Stimulated activated naive CD4-positive, alpha-beta T cell (primary cell): ENCODE measurements around the gene FBXO47.
A peak's percentile ranks its signal among the peaks of the same experiment; 100 is the strongest.

ENCODE experiments used
- DNase-seq, 6 experiments: peaks; one replicate each; lab custom pipeline; 2025; lab: John Stamatoyannopoulos, UW

FBXO47 gene

DNA sequence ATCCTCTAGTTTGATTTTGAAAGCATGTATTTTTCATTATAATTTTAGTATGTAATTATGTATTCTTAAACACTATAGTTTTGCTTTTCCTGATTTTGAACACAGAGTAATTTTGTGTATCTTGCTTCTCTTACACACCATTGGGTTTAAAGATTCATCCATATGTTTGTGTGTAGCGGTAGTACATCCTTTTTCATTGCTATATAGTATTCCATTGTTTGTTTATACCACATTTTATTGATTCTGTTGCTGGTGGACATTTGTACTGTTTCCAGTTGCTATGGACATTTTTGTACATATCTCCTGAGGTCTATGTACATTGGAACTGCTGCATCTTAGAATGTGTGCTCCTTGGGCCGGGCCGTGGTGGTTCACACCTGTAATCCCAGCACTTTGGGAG lies 62.3 kb downstream of the FBXO47 start:
- DNase-seq = no peak

DNA sequence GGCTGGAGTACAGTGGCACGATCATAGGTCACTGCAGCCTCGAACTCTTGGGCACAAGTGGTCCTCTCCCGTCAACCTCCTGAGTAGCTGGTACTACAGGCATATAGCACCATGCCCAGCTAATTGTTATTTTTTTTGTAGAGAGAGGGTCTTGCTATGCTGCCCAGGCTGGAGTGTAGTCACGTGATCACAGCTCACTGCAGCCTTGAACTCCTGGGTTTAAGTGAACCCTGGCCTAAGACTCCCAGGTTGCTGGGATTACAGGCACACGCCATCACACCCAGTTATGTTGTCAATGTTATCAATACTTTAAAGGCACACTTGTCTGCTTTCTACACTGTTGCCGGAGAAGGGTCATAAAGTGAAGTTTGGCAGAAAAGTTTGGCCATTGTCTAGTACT lies 63.8 kb downstream of the FBXO47 start:
- DNase-seq = no peak

DNA sequence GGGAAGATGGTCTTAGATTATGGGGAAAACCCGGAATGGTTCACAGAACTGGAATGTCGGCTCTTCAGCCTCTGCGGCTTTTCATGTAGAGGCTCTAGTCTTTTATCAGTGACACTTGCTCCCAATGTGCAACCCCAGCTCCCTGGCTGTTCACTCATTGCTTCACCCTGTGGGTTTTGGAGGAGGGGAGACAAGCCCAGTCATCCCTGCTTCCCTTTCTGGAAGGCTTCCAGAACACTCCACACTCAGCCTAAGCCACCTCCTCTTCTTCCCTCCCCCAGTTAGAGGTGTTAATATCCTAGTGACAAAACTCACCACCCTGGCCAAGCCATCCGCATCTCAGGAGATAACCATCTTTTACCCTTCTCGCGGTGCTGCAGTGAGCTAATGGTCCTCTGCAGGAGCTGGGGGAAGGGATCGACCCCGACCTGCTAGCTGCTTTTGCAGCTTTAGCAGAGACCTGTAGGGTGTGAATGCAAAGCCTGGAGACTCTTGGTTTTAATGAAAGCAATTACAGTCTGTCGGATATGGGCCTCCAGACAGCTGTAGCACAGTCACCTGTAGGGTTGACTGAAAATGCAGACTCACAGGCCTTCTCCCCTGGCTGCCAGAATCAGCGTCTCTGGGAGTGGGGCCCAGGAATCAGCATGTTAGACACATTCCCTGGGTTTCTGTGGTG lies 66.1 kb downstream of the FBXO47 start:
- DNase-seq = no peak

DNA sequence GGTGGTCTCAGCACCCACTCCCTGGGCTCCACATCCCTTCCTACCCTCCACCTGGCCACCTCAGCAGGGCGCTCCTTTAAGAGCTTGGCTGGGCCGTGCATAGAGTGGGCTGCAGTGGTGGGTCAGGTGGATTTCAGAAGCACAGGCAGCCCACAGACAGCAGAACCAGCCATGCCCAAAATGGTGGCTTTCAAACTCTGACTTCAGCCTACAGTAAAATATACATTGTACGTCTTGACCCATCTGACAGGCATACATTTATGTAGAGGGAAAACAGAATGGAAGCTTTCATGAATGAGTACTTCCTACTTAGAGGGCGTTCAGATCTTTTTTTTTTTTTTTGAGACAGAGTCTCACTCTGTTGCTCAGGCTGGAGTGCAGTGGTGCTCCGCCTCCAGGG lies 67.8 kb downstream of the FBXO47 start:
- DNase-seq = peak in 1 of 6 experiments; percentile 20

DNA sequence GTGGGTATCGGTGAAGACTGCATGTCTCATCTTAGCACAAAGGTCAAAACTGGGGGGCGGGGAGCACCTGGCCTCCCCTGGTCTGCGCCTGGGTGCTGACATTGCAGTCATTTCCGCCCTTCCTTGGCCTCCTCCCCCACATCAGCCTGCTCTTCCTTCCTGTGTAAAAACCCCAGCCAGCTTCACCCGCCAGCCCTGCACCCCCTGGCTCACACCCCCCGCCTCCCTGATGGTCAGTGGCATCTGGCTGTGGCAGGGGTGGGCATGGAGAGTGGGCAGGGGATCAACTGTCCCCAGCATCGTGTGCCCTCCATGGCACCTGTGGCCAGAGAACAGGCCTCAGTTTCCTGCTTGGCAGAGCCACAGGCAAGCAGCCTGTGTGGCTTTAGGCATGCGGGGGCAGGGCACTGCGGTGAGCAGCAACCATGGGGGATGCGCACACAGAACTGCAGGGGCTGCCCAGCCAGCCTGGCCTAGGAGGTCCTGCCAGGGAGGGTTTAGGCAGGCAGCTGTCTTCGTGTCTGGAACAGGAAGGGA lies 68.3 kb downstream of the FBXO47 start:
- peak; percentile 51 to 68 (median 62) for DNase-seq

DNA sequence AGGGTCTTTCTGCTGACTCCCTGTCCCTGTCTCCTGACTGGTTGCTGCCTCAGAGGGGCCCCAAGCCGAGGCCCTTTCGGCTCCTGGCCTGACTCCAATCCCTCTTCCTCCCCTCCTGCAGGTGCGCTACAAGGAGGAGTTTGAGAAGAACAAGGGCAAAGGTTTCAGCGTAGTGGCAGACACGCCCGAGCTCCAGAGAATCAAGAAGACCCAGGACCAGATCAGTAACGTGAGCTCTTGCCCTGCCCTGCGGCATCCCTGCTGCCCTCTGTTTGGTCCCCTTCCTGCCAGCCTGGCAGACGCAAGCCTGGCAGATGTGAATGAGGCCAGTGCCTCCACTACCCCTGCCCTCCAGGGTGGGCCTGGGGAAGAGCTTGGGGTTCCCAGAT lies 68.9 kb downstream of the FBXO47 start:
- DNase-seq = peak in 3 of 6 experiments; percentile 39 to 64 (median 51)

DNA sequence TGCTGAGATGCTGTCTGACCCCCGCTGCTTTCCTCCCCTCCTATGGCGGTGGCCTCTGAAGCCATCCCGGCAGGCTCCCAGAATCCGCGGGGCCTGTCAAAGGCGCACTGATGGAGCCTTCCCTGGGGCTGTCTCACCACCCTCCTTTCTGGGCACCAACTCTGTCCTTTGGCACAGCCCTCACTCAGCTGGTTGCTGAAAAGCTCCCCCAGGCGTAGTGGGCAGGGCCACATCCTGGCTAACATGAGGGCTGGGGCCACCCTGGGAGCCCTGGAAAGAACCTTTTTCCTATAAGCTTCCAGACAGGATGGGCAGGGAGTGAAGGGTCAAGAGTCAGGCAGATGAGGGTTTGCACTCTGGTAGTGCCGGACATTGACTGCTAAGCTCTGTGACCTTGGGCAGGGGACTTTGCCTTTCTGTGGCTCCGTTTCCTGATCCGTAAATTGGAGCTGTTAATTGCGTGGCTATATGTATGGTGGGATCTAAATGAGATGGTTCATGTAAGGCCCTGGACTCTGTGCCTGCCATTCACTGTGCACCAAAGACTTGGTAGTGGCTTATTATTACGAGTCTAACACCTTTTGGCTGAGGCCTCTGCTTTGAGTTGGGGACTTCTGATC lies 69.4 kb downstream of the FBXO47 start:
- DNase-seq = no peak

DNA sequence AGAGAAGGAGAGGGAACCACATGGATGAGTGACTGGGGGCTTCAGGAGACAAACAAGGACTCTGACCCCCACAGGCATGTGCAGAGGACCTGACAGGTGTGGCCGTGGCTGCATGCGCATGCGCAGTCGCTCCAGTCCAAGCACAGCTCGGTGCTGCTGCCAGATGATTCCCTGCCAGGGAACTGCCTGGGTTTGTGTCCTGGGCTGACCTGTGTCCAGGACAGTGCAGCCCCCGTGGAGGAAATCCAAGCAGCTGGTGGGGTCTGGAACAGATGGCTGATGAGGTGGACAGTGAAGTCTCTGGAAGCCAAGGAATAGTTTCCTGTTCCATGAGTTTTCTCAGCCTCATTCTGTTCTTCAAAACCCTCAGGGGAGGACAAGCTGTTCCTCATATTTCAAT lies 70.0 kb downstream of the FBXO47 start:
- DNase-seq = no peak

DNA sequence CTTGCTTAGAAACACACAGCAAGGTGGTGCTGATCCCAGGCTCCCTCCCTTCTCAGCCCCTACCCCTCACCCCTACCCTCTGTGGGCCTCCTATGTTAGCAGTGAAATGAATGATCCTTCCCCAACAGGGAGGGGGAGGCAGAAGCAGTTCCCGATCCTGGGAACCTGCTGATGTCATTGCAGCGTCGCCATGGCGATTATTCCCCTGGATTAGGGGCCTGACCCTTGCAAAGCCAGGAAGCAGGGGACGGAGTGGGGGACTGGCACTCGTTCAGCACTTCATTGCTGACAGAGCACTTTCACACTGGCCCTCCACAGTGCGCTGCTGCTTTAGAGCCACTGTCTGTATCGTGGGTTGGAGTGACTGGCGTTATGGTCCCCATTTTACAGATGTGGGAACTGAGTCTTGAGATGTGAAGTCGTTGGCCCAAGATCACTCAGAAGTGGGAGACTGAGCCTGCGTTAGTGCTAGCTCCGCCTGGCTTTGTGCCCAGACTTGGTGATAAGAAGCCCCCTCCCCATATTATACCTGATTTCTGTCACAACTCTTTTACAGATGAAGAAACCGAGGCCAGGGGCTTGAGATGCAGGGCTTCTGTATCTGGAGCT lies 70.8 kb downstream of the FBXO47 start:
- DNase-seq = no peak

DNA sequence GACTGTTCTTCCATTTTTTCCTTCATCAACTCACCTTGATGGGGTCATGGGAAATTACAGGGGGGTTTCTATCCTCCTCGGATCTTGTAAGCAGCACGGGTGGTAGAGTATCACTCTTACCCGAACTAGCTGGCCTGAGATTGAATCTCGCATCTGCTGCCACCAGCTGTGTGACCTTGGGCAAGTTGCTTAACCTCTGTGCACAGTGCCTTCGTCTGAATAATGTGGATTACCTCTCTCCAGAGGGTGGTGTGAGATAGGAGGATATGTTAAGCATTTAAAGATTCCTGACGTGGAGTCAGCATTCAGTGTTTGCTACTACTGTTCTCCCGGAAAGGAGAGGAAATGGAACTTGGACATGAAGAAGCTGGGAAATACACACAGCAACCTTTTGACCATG lies 72.9 kb downstream of the FBXO47 start:
- no peak for DNase-seq

DNA sequence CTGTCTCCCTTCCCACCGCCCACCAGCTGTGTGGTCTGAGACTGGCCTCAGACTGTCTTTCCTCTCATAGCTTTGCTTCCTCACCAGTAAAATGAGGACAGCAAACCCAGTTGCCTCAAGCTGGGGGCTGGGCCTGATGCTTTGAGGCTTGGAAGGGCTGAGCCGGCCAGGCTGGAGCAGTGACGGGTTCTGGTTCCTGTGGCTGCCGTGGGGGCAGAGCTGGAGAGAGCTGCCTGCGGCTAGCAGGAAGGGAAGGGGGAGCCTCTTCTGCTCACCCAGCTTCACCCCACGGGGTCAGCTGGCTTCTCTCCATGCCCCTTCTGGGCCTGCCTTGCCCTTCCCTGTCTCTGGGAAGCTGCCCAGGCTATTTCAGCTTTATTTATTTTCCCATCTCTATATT lies 73.6 kb downstream of the FBXO47 start:
- peak in 1 of 6 experiments; percentile 19 for DNase-seq

DNA sequence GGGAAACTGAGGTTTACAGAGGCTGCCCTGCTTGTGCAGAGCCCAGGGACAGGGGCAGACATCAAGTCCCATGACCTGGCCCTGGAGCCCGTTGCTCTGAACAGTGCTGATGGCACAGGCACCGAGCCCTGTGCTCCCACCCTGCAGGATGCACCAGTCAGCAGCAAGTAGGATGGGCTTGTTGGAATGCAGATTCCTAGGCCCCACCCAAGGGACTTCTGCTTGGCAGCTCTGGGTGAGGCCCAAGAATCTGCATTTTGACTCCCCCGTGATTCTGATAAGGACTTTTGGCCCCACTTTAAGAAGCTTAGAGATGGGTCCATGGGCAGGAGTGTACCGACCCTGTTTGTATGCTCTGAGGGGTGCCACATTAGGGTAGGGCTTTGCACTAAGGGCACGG lies 74.1 kb downstream of the FBXO47 start:
- peak in 1 of 6 experiments; percentile 19 for DNase-seq

DNA sequence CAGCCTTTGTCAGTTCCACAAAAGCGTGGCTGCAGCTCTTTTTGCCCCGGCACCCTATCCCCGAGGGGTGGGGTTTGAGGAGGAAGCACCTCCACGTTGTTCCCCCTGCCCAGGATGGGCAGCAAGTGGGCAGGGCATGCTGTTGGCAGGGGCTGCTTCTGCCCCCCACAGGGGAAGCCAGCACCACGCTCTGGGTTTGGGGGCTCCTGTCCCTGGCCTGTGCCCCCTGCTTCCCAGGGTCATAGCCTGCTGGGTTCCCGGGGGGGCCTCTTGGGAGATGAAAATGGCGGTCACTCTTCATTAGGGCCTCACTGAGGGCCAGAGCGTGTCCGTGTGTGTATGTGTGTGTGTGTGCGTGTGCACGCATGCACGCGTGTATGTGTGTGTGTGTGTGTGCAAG lies 74.6 kb downstream of the FBXO47 start:
- DNase-seq = no peak

DNA sequence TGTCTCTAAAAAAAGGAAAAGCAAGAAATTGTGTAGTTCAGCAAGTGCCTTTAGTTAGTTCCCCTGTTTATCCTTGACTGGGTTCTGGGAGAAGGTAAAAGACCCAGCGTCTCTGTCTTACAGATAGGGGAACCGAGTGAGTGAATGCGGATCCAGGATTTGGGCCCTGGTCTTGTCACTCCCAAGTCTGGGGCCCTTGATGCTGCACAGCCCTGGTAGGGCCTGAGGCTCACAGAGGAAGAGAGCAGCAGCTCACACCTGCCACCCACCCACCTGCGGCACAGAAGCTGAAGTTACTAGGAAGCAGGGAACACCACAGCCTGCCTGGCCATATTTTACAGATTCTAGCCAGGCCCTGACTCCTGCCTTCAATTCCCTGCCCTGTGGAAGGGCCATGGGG lies 75.1 kb downstream of the FBXO47 start:
- DNase-seq = peak in 1 of 6 experiments; percentile 13

DNA sequence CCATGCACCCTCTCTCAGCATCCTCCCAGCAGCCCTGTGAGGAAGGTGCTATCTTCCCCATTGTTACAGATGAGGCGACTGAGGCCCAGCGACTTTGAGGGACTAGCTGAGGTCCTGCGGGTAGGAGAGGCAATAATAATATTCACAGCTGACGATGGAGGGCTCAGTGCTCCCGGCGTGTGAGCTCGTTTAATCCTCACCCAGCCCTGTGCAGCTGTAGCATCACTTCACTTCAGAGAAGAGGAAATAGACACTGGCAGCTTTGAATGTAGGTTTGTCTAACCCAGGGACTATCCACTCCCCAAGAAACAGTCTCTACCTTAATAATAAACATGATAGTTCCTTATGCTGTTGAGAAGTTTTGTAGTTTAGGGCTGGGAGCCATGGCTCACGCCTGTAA lies 75.8 kb downstream of the FBXO47 start:
- DNase-seq = peak in 3 of 6 experiments; percentile 14 to 40 (median 37)

DNA sequence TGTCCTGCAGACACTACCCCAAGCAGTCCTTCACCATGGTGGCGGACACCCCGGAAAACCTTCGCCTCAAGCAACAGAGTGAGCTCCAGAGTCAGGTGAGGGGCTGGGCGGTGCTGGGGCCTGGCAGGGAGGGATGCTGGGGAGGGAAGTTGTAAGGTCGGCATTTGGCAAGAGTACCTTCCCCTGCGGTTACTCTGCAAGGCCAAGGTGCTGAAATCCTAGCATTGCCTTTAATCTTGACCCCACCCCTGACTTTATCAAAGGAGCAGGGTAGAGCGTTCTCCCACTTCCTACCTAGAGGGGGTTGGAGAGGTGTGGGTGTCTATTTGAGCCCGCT lies 76.8 kb downstream of the FBXO47 start:
- DNase-seq = peak in 3 of 6 experiments; percentile 14 to 22 (median 19)

DNA sequence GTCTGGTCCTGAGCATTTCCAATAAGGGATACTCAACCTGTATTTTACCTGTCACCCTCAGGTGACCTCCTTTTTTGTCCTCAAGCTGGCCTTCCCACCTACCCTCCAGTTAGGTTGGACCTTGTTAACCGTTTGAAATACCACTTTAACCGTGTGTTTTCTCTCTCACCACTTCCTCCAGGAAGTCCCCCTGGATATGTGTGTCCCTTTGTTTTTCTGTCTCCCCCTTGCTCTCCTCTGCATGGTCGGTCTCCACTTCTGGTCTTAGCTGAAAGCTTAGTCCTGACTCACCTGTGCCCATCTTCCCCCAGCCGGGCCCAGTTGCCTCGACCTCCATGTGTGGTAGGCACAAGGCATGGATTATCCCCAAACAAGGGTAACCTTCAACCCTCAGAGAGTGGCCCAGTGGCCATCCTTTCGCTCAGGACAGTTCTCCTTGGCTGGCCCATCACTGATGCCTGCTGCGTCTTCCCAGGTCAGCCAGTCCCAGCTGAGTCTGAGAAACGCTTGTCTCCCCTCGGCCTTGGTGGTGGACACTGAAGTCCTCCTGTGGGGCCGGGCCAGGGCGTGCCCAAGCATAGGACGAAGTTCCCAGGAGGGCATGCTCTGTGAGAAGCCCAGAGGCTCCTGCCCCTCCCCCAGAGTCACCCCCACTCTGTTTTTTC lies 77.3 kb downstream of the FBXO47 start:
- no peak for DNase-seq

DNA sequence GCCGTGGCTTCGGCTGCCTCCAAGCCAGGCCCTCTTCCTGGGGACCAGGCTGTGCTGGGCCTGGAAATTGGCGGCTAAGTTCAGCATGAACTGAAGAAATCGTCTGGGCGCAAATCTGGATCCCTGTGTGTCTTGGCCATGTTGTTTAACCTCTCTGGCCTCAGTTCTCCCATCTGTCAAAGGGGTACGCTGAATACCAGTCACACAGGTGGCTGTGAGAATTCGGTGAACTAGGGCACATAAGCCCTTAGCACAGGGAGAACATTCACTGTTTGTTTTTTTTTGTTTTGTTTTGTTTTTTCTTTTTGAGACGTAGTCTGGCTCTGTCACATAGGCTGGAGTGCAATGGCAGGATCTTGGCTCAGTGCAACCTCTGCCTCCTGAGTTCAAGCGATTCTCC lies 78.4 kb downstream of the FBXO47 start:
- DNase-seq = no peak

DNA sequence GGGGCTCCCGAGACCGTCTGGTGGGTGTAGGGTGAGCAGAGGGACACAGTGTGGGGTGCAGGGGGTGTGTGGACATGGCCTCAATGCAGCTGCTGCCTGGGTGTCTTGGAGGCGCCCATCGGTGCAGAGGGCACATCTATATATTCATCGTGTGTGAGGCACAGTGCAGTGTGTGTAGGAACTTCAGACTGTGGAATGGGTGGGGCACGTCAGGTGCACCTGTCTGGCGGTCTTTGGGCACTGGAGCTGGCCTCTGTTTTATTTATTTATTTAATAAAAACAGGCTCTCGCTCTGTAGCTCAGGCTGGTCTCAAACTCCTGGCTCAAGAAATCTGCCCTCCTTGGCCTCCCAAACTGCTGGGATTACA lies 80.6 kb downstream of the FBXO47 start:
- DNase-seq = no peak
